Neutrophil (primary cell): ENCODE measurements around the gene ARHGEF7.

Experiments used
- H3K27ac ChIP-seq: fragments of 200-600 bp; sonication (generic); 2 replicates; pipeline ENCODE4 v1.5.1; 2016; ENCODE audit warnings: mild to moderate bottlenecking, moderate library complexity
- H3K27me3 ChIP-seq: fragments of 200-600 bp; sonication (generic); 2 replicates; pipeline ENCODE4 v1.6.0; 2016; ENCODE audit warnings: mild to moderate bottlenecking
- H3K36me3 ChIP-seq: fragments of 200-600 bp; sonication (generic); 2 replicates; pipeline ENCODE4 v1.5.1; 2017
- H3K4me1 ChIP-seq, 2 experiments: fragments of 200-600 bp in 1 of 2; sonication (generic) in 1 of 2; 1 replicate in 1 of 2; 2 replicates in 1 of 2; pipeline versions ENCODE4 v1.5.1 to v1.6.1; 2013 to 2016; ENCODE audit warnings: low read depth in 1 of 2, low read length in 1 of 2, mild to moderate bottlenecking in 1 of 2, moderate library complexity in 1 of 2; ENCODE audit not compliant: control insufficient read depth in 1 of 2, insufficient read depth in 1 of 2
- H3K4me3 ChIP-seq, 2 experiments: fragments of 200-600 bp in 1 of 2; sonication (generic) in 1 of 2; 1 replicate in 1 of 2; 2 replicates in 1 of 2; pipeline ENCODE4 v1.5.1; 2013 to 2016; ENCODE audit warnings: low read depth in 1 of 2, low read length in 1 of 2, mild to moderate bottlenecking in 1 of 2, moderate library complexity in 1 of 2
- H3K9me3 ChIP-seq: fragments of 200-600 bp; sonication (generic); 2 replicates; pipeline ENCODE4 v1.5.1; 2016
- TF ChIP-seq, protein P1 (sequence below): fragments of 200-600 bp; sonication (generic); IDR thresholded peaks from 2 replicates; pipeline ENCODE4 v1.5.1; 2016; ENCODE audit warnings: antibody characterized with exemption

ARHGEF7 gene

DNA sequence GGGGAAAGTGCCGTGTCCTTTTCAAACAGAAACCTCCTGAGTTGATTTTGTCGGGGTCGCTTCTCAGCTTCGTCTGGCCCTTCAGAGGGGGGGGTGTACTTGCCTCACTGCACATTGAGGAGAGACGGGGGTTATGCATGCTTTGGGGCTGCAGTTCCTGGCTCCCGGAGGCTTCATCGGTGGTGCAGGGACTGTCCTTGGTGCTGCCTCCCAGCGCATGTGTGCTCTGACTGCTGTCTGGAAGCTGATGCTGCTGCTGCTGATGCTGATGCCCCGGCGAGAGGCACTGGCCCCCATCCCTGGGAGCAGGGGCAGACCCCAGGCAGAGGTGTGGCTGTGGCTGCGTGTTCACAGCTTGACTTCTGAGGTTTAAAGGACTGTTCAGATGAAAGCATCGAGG lies 91.0 kb downstream of the ARHGEF7 start:
- no peaks in the 10 kb centered on the region for H3K27me3 ChIP-seq
- no peak overlapping the region for H3K27ac ChIP-seq
- H3K4me3 ChIP-seq = no peak overlapping the region
- peaks cover 16 to 18% of the 10 kb centered on the region in 2 experiments for H3K4me1 ChIP-seq
- TF ChIP-seq, protein P1, sequence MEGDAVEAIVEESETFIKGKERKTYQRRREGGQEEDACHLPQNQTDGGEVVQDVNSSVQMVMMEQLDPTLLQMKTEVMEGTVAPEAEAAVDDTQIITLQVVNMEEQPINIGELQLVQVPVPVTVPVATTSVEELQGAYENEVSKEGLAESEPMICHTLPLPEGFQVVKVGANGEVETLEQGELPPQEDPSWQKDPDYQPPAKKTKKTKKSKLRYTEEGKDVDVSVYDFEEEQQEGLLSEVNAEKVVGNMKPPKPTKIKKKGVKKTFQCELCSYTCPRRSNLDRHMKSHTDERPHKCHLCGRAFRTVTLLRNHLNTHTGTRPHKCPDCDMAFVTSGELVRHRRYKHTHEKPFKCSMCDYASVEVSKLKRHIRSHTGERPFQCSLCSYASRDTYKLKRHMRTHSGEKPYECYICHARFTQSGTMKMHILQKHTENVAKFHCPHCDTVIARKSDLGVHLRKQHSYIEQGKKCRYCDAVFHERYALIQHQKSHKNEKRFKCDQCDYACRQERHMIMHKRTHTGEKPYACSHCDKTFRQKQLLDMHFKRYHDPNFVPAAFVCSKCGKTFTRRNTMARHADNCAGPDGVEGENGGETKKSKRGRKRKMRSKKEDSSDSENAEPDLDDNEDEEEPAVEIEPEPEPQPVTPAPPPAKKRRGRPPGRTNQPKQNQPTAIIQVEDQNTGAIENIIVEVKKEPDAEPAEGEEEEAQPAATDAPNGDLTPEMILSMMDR = no peak
- no peaks in the 10 kb centered on the region for H3K9me3 ChIP-seq
- peaks cover 8% of the 10 kb centered on the region for H3K36me3 ChIP-seq

GRCh38 chr13:111209613-111210012 lies 94.5 kb downstream of the ARHGEF7 start:
- Histone ChIP-seq H3K4me3 (no peak overlapping the region), H3K9me3 (no peaks in the 10 kb centered on the region), H3K27me3 (no peaks in the 10 kb centered on the region), H3K27ac (no peak overlapping the region), H3K36me3 (peaks cover 8% of the 10 kb centered on the region), H3K4me1 (peaks cover 7 to 8% of the 10 kb centered on the region in 2 experiments)
- TF ChIP-seq, protein P1 = no peak

- Histone ChIP-seq H3K4me3 (no peak overlapping the region), H3K36me3 (peaks cover 8% of the 10 kb centered on the region), H3K27me3 (no peaks in the 10 kb centered on the region), H3K4me1 (peaks cover 7% of the 10 kb centered on the region in 2 experiments), H3K9me3 (no peaks in the 10 kb centered on the region), H3K27ac (no peak overlapping the region)
- TF ChIP-seq, protein P1 = no peak
Measured at GRCh38 chr13:111210091-111210490, 95.0 kb downstream of the ARHGEF7 start.

DNA sequence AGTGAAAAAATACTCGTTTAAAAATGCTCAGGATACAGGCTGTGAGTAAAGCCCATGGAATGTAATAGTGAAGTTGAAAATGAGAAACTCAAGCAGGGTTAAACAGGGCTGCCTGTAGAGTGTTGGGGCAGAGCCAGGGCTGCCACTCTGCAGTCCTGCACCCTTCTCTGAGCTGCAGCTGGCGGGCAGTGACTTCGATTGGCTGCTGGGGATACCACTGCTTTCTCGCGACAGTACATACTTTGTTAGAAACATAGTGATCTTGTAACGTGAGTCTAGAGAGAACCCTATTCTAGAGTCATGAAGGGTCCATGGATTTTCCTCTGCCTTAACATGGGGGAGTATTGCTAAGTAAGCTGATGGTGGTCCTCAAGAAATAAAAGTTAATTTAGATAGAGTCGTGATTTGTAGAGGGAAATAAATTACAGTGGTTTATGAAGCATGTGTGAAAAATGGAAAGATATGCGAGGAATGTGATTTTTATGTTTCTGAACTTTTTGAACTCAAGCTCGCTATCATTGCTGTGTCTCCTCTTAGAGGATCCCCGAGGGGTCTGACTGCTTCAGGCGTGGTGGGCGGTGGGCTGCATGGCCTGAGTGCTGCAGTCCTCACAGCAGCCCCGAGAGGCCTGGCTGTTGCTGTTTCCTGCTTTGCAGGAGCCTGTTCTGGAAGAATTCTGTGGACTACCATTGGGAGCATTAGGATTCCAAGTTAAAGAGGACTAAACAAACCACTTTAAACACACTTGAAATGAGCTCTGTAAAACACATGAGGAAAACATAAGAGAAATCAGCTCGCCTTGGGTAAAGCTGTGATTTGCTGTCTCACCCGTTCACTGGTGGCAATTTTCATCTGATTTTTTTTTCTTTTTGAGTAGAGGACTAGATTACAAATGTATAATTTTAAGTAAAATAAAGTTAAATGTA lies 95.7 kb downstream of the ARHGEF7 start:
- H3K9me3 ChIP-seq = no peaks in the 10 kb centered on the region
- no peak overlapping the region for H3K27ac ChIP-seq
- no peaks in the 10 kb centered on the region for H3K27me3 ChIP-seq
- peaks cover 8% of the 10 kb centered on the region for H3K36me3 ChIP-seq
- TF ChIP-seq, protein P1 = no peak
- peaks cover 7% of the 10 kb centered on the region in 2 experiments for H3K4me1 ChIP-seq
- no peak overlapping the region for H3K4me3 ChIP-seq

- H3K4me3 ChIP-seq = no peak overlapping the region
- TF ChIP-seq, protein P1 = no peak
- H3K9me3 ChIP-seq = no peaks in the 10 kb centered on the region
- H3K36me3 ChIP-seq = peaks cover 3% of the 10 kb centered on the region
- H3K27ac ChIP-seq = no peak overlapping the region
- no peaks in the 10 kb centered on the region for H3K27me3 ChIP-seq
- peaks cover 7% of the 10 kb centered on the region in 2 experiments for H3K4me1 ChIP-seq
Measured at GRCh38 chr13:111211789-111212516, 96.8 kb downstream of the ARHGEF7 start.
